Karpas-422 (cell line): ENCODE measurements around the gene PCNX1. TPM values are rescaled to one million over a fixed set of nuclear protein-coding genes. Genes with fewer than 3 reads are reported as not detected.

ENCODE experiments used
- DNase-seq: peaks from one replicate; pipeline ENCODE4 v3.0.0-alpha.2; 2015
- H2AFZ ChIP-seq: fragments of 200-600 bp; sonication (generic); 2 replicates; pipeline ENCODE4 v1.6.1; 2014; ENCODE audit warnings: antibody characterized with exemption, low read length, mixed read lengths
- H3K27ac ChIP-seq: fragments of 200-600 bp; sonication (generic); 2 replicates; pipeline ENCODE4 v1.5.1; 2014; ENCODE audit warnings: mild to moderate bottlenecking, low read length, moderate library complexity
- H3K27me3 ChIP-seq: fragments of 200-600 bp; sonication (generic); 2 replicates; pipeline ENCODE4 v1.6.1; 2014; ENCODE audit warnings: low read length, mixed read lengths
- H3K36me3 ChIP-seq: fragments of 200-600 bp; sonication (generic); 2 replicates; pipeline ENCODE4 v1.6.1; 2014; ENCODE audit warnings: low read length, mixed read lengths; ENCODE audit not compliant: insufficient read depth
- H3K4me1 ChIP-seq: fragments of 200-600 bp; sonication (generic); 2 replicates; pipeline ENCODE4 v1.6.1; 2014; ENCODE audit warnings: mild to moderate bottlenecking, low read length, mixed read lengths
- H3K4me2 ChIP-seq: fragments of 200-600 bp; sonication (generic); 2 replicates; pipeline ENCODE4 v1.6.1; 2014; ENCODE audit warnings: low read length, low read depth, mild to moderate bottlenecking; ENCODE audit not compliant: poor library complexity, severe bottlenecking
- H3K4me3 ChIP-seq: fragments of 200-600 bp; sonication (generic); 2 replicates; pipeline ENCODE4 v1.5.1; 2014; ENCODE audit warnings: mild to moderate bottlenecking, antibody characterized with exemption, low read length, mixed read lengths
- H3K79me2 ChIP-seq: fragments of 200-600 bp; sonication (generic); 2 replicates; pipeline ENCODE4 v1.6.1; 2014; ENCODE audit warnings: mild to moderate bottlenecking, low read length, mixed read lengths
- H3K9ac ChIP-seq: fragments of 200-600 bp; sonication (generic); 2 replicates; pipeline ENCODE4 v1.6.0; 2014; ENCODE audit warnings: low read length
- H3K9me2 ChIP-seq: fragments of 200-600 bp; sonication (generic), shearing (Covaris generic); replicated peaks from 2 replicates; pipeline ENCODE4 v1.6.0; 2014; ENCODE audit warnings: mild to moderate bottlenecking, low read length, moderate library complexity; ENCODE audit not compliant: insufficient read depth
- H3K9me3 ChIP-seq: fragments of 300-700, 200-600 bp; sonication (generic); 2 replicates; pipeline ENCODE4 v1.6.1; 2014; ENCODE audit warnings: low read length, mixed read lengths
- H4K20me1 ChIP-seq: fragments of 200-600 bp; sonication (generic); 2 replicates; pipeline ENCODE4 v1.6.1; 2014; ENCODE audit warnings: mild to moderate bottlenecking, antibody characterized with exemption, low read length, low read depth; ENCODE audit not compliant: insufficient read depth
- total RNA-seq: library from RNA; depleted of rRNA; stranded (reverse); fragments of >200 nt; shearing (Covaris generic); gene quantifications from 2 replicates; pipeline ENCODE4 v1.2.3, GENCODE V29; 2014; ENCODE audit warnings: low replicate concordance

PCNX1 gene
- total RNA-seq, 1 experiment from 2014 or later, result 58.7 TPM

- DNase-seq, result no peak
- Histone ChIP-seq H3K79me2 (0 out of 2 replicates have a peak, but pooled peaks cover 8% of the 10 kb centered on the region), H3K4me2 (no peak overlapping the region), H3K9me2 (no peaks in the 10 kb centered on the region), H4K20me1 (no peaks in the 10 kb centered on the region), H3K27ac (no peak overlapping the region), H3K4me1 (0 out of 2 replicates have a peak, but pooled peaks cover 3% of the 10 kb centered on the region), H3K27me3 (no peaks in the 10 kb centered on the region), H3K4me3 (no peak overlapping the region), H3K36me3 (no peaks in the 10 kb centered on the region), H3K9me3 (no peaks in the 10 kb centered on the region), H2AFZ (no peak overlapping the region), H3K9ac (no peak overlapping the region)
Observed at GRCh38 chr14:71022939-71023338, 115.7 kb downstream of the PCNX1 start.

- H3K36me3 ChIP-seq, result peaks cover 6% of the 10 kb centered on the region
- no peak for DNase-seq
Observed at GRCh38 chr14:71029236-71029781, 122.0 kb downstream of the PCNX1 start.

GRCh38 chr14:71031000-71031399 is 123.7 kb downstream of the PCNX1 start:
- peaks cover 20% of the 10 kb centered on the region for H3K36me3 ChIP-seq
- H3K9me3 ChIP-seq, result no peaks in the 10 kb centered on the region
- H3K4me3 ChIP-seq, result no peak overlapping the region
- no peak overlapping the region for H3K27ac ChIP-seq
- no peaks in the 10 kb centered on the region for H3K79me2 ChIP-seq
- no peak overlapping the region for H3K9ac ChIP-seq
- H2AFZ ChIP-seq, result no peak overlapping the region
- no peaks in the 10 kb centered on the region for H3K27me3 ChIP-seq
- no peaks in the 10 kb centered on the region for H3K9me2 ChIP-seq
- H3K4me1 ChIP-seq, result peaks cover 13% of the 10 kb centered on the region
- H3K4me2 ChIP-seq, result peak overlapping the region; percentile 5
- H4K20me1 ChIP-seq, result no peaks in the 10 kb centered on the region
- DNase-seq, result no peak

More at GRCh38 chr14:71029236-71029781, 122.0 kb downstream of the PCNX1 start:
- no peak overlapping the region for H2AFZ ChIP-seq
- no peak overlapping the region for H3K9ac ChIP-seq
- peaks cover 13% of the 10 kb centered on the region for H3K4me1 ChIP-seq
- H3K9me2 ChIP-seq, result no peaks in the 10 kb centered on the region
- no peak overlapping the region for H3K4me2 ChIP-seq
- no peaks in the 10 kb centered on the region for H3K27me3 ChIP-seq
- no peaks in the 10 kb centered on the region for H3K9me3 ChIP-seq
- no peak overlapping the region for H3K27ac ChIP-seq
- no peaks in the 10 kb centered on the region for H4K20me1 ChIP-seq
- no peak overlapping the region for H3K4me3 ChIP-seq
- H3K79me2 ChIP-seq, result no peaks in the 10 kb centered on the region

GRCh38 chr14:71036433-71036832 is 129.2 kb downstream of the PCNX1 start:
- H4K20me1 ChIP-seq, result no peaks in the 10 kb centered on the region
- no peaks in the 10 kb centered on the region for H3K9me2 ChIP-seq
- H3K79me2 ChIP-seq, result no peaks in the 10 kb centered on the region
- DNase-seq, result no peak
- H3K4me3 ChIP-seq, result no peak overlapping the region
- H3K27me3 ChIP-seq, result no peaks in the 10 kb centered on the region
- no peak overlapping the region for H3K27ac ChIP-seq
- no peak overlapping the region for H2AFZ ChIP-seq
- no peaks in the 10 kb centered on the region for H3K4me1 ChIP-seq
- no peak overlapping the region for H3K9ac ChIP-seq
- H3K4me2 ChIP-seq, result no peak overlapping the region
- H3K36me3 ChIP-seq, result peaks cover 31% of the 10 kb centered on the region
- H3K9me3 ChIP-seq, result no peaks in the 10 kb centered on the region

- Histone ChIP-seq H3K4me1 (no peaks in the 10 kb centered on the region), H2AFZ (no peak overlapping the region), H3K4me2 (no peak overlapping the region), H3K9me2 (no peaks in the 10 kb centered on the region), H3K36me3 (peaks cover 6% of the 10 kb centered on the region), H3K27ac (no peak overlapping the region), H3K9ac (no peak overlapping the region), H4K20me1 (no peaks in the 10 kb centered on the region), H3K79me2 (no peaks in the 10 kb centered on the region), H3K9me3 (peaks cover 3% of the 10 kb centered on the region), H3K27me3 (no peaks in the 10 kb centered on the region), H3K4me3 (no peak overlapping the region)
- no peak for DNase-seq
Observed at GRCh38 chr14:71048393-71048792, 141.1 kb downstream of the PCNX1 start.

GRCh38 chr14:71049435-71050133 is 142.3 kb downstream of the PCNX1 start:
- H3K4me3 ChIP-seq, result no peak overlapping the region
- H3K27me3 ChIP-seq, result no peaks in the 10 kb centered on the region
- H3K9me3 ChIP-seq, result no peaks in the 10 kb centered on the region; the same call in 1 of the 2 replicates
- no peak overlapping the region for H3K4me2 ChIP-seq
- no peaks in the 10 kb centered on the region for H4K20me1 ChIP-seq
- H3K79me2 ChIP-seq, result no peaks in the 10 kb centered on the region
- H3K9ac ChIP-seq, result no peak overlapping the region
- no peaks in the 10 kb centered on the region for H3K9me2 ChIP-seq
- H2AFZ ChIP-seq, result no peak overlapping the region
- no peaks in the 10 kb centered on the region for H3K4me1 ChIP-seq
- no peak overlapping the region for H3K27ac ChIP-seq
- DNase-seq, result no peak
- peaks cover 3% of the 10 kb centered on the region; the same call in 1 of the 2 replicates for H3K36me3 ChIP-seq

GRCh38 chr14:71050227-71050823 is 143.1 kb downstream of the PCNX1 start:
- H4K20me1 ChIP-seq, result no peaks in the 10 kb centered on the region
- no peak overlapping the region for H2AFZ ChIP-seq
- H3K4me3 ChIP-seq, result no peak overlapping the region
- H3K27me3 ChIP-seq, result no peaks in the 10 kb centered on the region
- H3K4me1 ChIP-seq, result no peaks in the 10 kb centered on the region
- peak; percentile 68 for DNase-seq
- H3K9ac ChIP-seq, result no peak overlapping the region
- H3K9me3 ChIP-seq, result no peaks in the 10 kb centered on the region
- H3K36me3 ChIP-seq, result peaks cover 3% of the 10 kb centered on the region; the same call in 1 of the 2 replicates
- H3K79me2 ChIP-seq, result no peaks in the 10 kb centered on the region
- H3K4me2 ChIP-seq, result no peak overlapping the region
- H3K9me2 ChIP-seq, result no peaks in the 10 kb centered on the region
- H3K27ac ChIP-seq, result no peak overlapping the region

GRCh38 chr14:71054706-71055105 is 147.4 kb downstream of the PCNX1 start:
- H3K9me3 ChIP-seq, result no peaks in the 10 kb centered on the region
- H3K9me2 ChIP-seq, result no peaks in the 10 kb centered on the region
- no peak overlapping the region for H3K4me2 ChIP-seq
- H3K27me3 ChIP-seq, result no peaks in the 10 kb centered on the region
- H3K36me3 ChIP-seq, result peaks cover 9% of the 10 kb centered on the region; the same call in 1 of the 2 replicates
- H3K4me3 ChIP-seq, result no peak overlapping the region
- no peak overlapping the region for H3K9ac ChIP-seq
- no peaks in the 10 kb centered on the region for H4K20me1 ChIP-seq
- H3K27ac ChIP-seq, result no peak overlapping the region
- no peaks in the 10 kb centered on the region for H3K79me2 ChIP-seq
- no peaks in the 10 kb centered on the region for H3K4me1 ChIP-seq
- H2AFZ ChIP-seq, result no peak overlapping the region
- no peak for DNase-seq
